K562 (cell line): ENCODE measurements around the gene RASSF7. TPM values are rescaled to one million over a fixed set of nuclear protein-coding genes. Genes with fewer than 3 reads are reported as not detected.

Experiments used
- EZH2 ChIP-seq: IDR thresholded peaks from 2 replicates; pipeline ENCODE4 v1.6.1; 2012; ENCODE audit warnings: low read depth, mild to moderate bottlenecking, inconsistent platforms, low read length, borderline replicate concordance
- FOXA3 ChIP-seq, 2 experiments: fragments of 450-650 bp in 1 of 2; sonication (generic) in 1 of 2; formaldehyde crosslinking; IDR thresholded peaks in 1 of 2; conservative IDR thresholded peaks in 1 of 2; 2 replicates each; pipeline versions ENCODE4 v1.4.0 to v1.8.0; 2020 to 2022; ENCODE audit warnings: mild to moderate bottlenecking in 2 of 2, missing genetic modification reagents in 1 of 2
- FOXK1 ChIP-seq: sonication (generic); formaldehyde crosslinking; IDR thresholded peaks from 2 replicates; pipeline ENCODE4 v1.8.0; 2022; ENCODE audit warnings: missing genetic modification reagents, mild to moderate bottlenecking, borderline replicate concordance
- HOMEZ ChIP-seq: fragments of 250-450 bp; sonication (Bioruptor Pico); IDR thresholded peaks from 2 replicates; pipeline ENCODE4 v1.4.0; 2020; ENCODE audit warnings: mild to moderate bottlenecking, moderate library complexity
- JUND ChIP-seq, 2 experiments: IDR thresholded peaks; 2 replicates in 1 of 2; 3 replicates in 1 of 2; pipeline ENCODE4 v1.6.1; 2011; ENCODE audit warnings: borderline replicate concordance in 2 of 2, low read depth in 2 of 2, low read length in 2 of 2, improper control_type of control experiment in 1 of 2, missing biosample characterization in 1 of 2, missing genetic modification characterization in 1 of 2, missing genetic modification reagents in 1 of 2
- KLF10 ChIP-seq: fragments of 250-450 bp; sonication (Bioruptor Pico); IDR thresholded peaks from 2 replicates; pipeline ENCODE4 v1.6.1; 2021; ENCODE audit warnings: matching md5 sums
- NCOR1 ChIP-seq: fragments of 450-650 bp; IDR thresholded peaks from 2 replicates; pipeline ENCODE4 v1.6.1; 2016; ENCODE audit warnings: mild to moderate bottlenecking, moderate library complexity
- NR2C1 ChIP-seq, 2 experiments: fragments of 450-650 bp; IDR thresholded peaks; 2 replicates each; pipeline ENCODE4 v1.6.1; 2017; ENCODE audit warnings: mild to moderate bottlenecking in 2 of 2, antibody characterized with exemption in 1 of 2, inconsistent platforms in 1 of 2, missing compliant biosample characterization in 1 of 2, missing genetic modification characterization in 1 of 2
- RNF2 ChIP-seq: sonication (generic); IDR thresholded peaks from 2 replicates; pipeline ENCODE4 v1.6.1; 2016
- ZBTB43 ChIP-seq: sonication (generic); formaldehyde crosslinking; IDR thresholded peaks from 2 replicates; pipeline ENCODE4 v1.8.0; 2023; ENCODE audit warnings: mild to moderate bottlenecking, missing genetic modification reagents
- ZBTB7A ChIP-seq: IDR thresholded peaks from 2 replicates; pipeline ENCODE4 v1.6.1; 2011; ENCODE audit warnings: low read depth, mild to moderate bottlenecking, low read length, moderate library complexity, borderline replicate concordance; ENCODE audit not compliant: control insufficient read depth
- ZKSCAN3 ChIP-seq: fragments of 250-450 bp; sonication (Bioruptor Pico); IDR thresholded peaks from 2 replicates; pipeline ENCODE4 v1.4.0; 2020
- ZNF133 ChIP-seq: fragments of 250-450 bp; sonication (Bioruptor Pico); IDR thresholded peaks from 2 replicates; pipeline ENCODE4 v1.4.0; 2020; ENCODE audit warnings: mild to moderate bottlenecking
- ZNF217 ChIP-seq: sonication (generic); formaldehyde crosslinking; IDR thresholded peaks from 2 replicates; pipeline ENCODE4 v1.8.0; 2022; ENCODE audit warnings: mild to moderate bottlenecking, missing genetic modification reagents
- ZNF282 ChIP-seq: sonication (generic); formaldehyde crosslinking; IDR thresholded peaks from 2 replicates; pipeline ENCODE4 v1.8.1; 2023; ENCODE audit warnings: missing genetic modification reagents
- polyA plus RNA-seq, 8 experiments: library from polyadenylated mRNA; depleted of rRNA in 4 of 8; stranded (reverse) in 5 of 8; unstranded in 3 of 8; fragments of >200 nt; fragmentation: Nextera tagmentation in 2 of 8; fragmentation: Illumina TruSeq in 1 of 8; extraction: Ambion mirVana in 2 of 8; extraction: Trizol in 1 of 8; gene quantifications; 2 replicates each; pipeline versions ENCODE4 v1.2.1 to v1.2.3, GENCODE V29; 2011 to 2014; ENCODE audit warnings: inconsistent platforms in 1 of 8, missing spikeins in 1 of 8
- total RNA-seq, 7 experiments: library from RNA; depleted of rRNA in 6 of 7; stranded (reverse); fragments of >200 nt in 6 of 7; fragmentation: Illumina TruSeq in 2 of 7; extraction: Trizol in 2 of 7; gene quantifications; 2 replicates each; pipeline versions ENCODE4 v1.2.1 to v1.2.3, GENCODE V29; 2011 to 2021; ENCODE audit warnings: low replicate concordance in 1 of 7
- TF ChIP-seq, protein P1 (sequence below): fragments of 250-450 bp; sonication (Bioruptor Pico); IDR thresholded peaks from 2 replicates; pipeline ENCODE4 v1.8.0; 2022; ENCODE audit warnings: moderate library complexity, mild to moderate bottlenecking, inconsistent platforms
- TF ChIP-seq, protein P2 (sequence below): sonication (generic); formaldehyde crosslinking; IDR thresholded peaks from 2 replicates; pipeline ENCODE4 v1.8.0; 2023; ENCODE audit warnings: mild to moderate bottlenecking, missing genetic modification reagents
- TF ChIP-seq, protein P3 (sequence below), 2 experiments: fragments of 450-650 bp; IDR thresholded peaks; 2 replicates each; pipeline ENCODE4 v1.6.1; 2016

Gene RASSF7
- total and polyA plus RNA-seq, 9 of the 15 experiments (the other 6 are each of a cell fraction or from before 2014, with no cell fraction given): 0.41 to 45.2 (median 18.6) TPM

- TF ChIP-seq, protein P1, sequence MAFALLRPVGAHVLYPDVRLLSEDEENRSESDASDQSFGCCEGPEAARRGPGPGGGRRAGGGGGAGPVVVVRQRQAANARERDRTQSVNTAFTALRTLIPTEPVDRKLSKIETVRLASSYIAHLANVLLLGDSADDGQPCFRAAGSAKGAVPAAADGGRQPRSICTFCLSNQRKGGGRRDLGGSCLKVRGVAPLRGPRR: no peak
- TF ChIP-seq ZNF217 (no peak), HOMEZ (CRISPR knock-in tag) (no peak), ZNF282 (CRISPR knock-in tag) (no peak), ZKSCAN3 (no peak), FOXK1 (CRISPR knock-in tag) (no peak), EZH2 (no peak), FOXA3 (CRISPR knock-in tag; conservative IDR thresholded peaks at IDR 0.05 in 1 of 2, IDR thresholded peaks at IDR 0.05 in 1 of 2) (no peak), JUND (IDR thresholded peaks at IDR 0.05; ENCODE audit: borderline replicate concordance, low read depth, low read length) (no peak), JUND (tag; IDR thresholded peaks at IDR 0.05; ENCODE audit: borderline replicate concordance, low read depth, low read length) (no peak; the same call in 2 of the 3 replicates), KLF10 (CRISPR knock-in tag) (no peak), RNF2 (no peak), NCOR1 (no peak), NR2C1 (IDR thresholded peaks at IDR 0.05) (no peak), NR2C1 (tag; IDR thresholded peaks at IDR 0.05) (no peak), ZBTB7A (peak; percentile 52; the same call in 1 of the 2 replicates), ZNF133 (CRISPR knock-in tag) (no peak), ZBTB43 (CRISPR knock-in tag) (no peak)
- TF ChIP-seq, protein P2, sequence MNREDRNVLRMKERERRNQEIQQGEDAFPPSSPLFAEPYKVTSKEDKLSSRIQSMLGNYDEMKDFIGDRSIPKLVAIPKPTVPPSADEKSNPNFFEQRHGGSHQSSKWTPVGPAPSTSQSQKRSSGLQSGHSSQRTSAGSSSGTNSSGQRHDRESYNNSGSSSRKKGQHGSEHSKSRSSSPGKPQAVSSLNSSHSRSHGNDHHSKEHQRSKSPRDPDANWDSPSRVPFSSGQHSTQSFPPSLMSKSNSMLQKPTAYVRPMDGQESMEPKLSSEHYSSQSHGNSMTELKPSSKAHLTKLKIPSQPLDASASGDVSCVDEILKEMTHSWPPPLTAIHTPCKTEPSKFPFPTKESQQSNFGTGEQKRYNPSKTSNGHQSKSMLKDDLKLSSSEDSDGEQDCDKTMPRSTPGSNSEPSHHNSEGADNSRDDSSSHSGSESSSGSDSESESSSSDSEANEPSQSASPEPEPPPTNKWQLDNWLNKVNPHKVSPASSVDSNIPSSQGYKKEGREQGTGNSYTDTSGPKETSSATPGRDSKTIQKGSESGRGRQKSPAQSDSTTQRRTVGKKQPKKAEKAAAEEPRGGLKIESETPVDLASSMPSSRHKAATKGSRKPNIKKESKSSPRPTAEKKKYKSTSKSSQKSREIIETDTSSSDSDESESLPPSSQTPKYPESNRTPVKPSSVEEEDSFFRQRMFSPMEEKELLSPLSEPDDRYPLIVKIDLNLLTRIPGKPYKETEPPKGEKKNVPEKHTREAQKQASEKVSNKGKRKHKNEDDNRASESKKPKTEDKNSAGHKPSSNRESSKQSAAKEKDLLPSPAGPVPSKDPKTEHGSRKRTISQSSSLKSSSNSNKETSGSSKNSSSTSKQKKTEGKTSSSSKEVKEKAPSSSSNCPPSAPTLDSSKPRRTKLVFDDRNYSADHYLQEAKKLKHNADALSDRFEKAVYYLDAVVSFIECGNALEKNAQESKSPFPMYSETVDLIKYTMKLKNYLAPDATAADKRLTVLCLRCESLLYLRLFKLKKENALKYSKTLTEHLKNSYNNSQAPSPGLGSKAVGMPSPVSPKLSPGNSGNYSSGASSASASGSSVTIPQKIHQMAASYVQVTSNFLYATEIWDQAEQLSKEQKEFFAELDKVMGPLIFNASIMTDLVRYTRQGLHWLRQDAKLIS: no peak
- TF ChIP-seq, protein P3, sequence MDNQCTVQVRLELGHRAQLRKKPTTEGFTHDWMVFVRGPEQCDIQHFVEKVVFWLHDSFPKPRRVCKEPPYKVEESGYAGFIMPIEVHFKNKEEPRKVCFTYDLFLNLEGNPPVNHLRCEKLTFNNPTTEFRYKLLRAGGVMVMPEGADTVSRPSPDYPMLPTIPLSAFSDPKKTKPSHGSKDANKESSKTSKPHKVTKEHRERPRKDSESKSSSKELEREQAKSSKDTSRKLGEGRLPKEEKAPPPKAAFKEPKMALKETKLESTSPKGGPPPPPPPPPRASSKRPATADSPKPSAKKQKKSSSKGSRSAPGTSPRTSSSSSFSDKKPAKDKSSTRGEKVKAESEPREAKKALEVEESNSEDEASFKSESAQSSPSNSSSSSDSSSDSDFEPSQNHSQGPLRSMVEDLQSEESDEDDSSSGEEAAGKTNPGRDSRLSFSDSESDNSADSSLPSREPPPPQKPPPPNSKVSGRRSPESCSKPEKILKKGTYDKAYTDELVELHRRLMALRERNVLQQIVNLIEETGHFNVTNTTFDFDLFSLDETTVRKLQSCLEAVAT (IDR thresholded peaks at IDR 0.05): no peak
Observed at GRCh38 chr11:535519-536454, 25.0 kb upstream of the RASSF7 start, which contains the start of gene HRAS (continued).
